ENCODE data around the gene EPM2AIP1. TPM values are rescaled to one million over a fixed set of nuclear protein-coding genes. Genes with fewer than 3 reads are reported as not detected.

Gene EPM2AIP1
- total and polyA plus RNA-seq, 2 experiments from 2014 or later = 7.5 to 20.2 TPM

DNA sequence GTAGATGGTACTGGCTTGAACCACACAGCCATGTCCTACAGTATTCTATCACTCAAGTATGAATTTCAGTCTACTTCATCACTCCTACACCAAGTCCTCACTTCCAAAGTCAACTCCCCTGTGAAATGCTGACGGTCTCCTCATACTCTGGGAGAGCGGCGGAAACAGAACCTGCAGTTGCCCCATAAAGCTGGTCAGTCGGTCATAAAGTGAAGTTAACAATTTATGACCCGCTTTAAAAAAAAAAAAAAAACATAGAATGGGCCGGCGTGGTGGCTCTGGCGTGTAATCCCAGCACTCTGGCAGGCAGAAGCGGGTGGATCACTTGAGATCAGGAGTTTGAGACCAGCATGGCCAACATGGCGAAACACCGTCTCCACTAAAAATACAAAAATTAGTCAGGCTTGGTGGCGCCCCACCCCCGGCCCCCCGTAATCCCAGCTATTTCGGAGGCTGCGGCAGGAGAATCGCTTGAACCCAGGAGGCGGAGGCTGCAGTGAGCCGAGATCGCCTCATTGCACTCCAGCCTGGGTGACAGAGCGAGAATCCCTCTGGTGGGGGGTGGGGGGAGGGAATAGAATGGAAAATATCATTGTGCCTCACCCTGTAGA is 50.2 kb downstream of the EPM2AIP1 start:
- TF ChIP-seq EZH2 (IDR thresholded peaks at IDR 0.05; ENCODE audit: insufficient read depth, poor library complexity, severe bottlenecking) = no peak
- Histone ChIP-seq H4K20me1 (ENCODE audit: insufficient read depth) (no peaks in the 10 kb centered on the region), H3K27ac (no peak overlapping the region), H3K36me3 (ENCODE audit: low read depth) (no peaks in the 10 kb centered on the region), H3K4me3 (no peak overlapping the region), H3K4me2 (ENCODE audit: unreplicated experiment) (no peak overlapping the region), H3K9me2 (ENCODE audit: insufficient read depth) (no peaks in the 10 kb centered on the region), H2AFZ (no peak overlapping the region), H3K9me3 (ENCODE audit: low read depth) (no peaks in the 10 kb centered on the region), H3K27me3 (replicated peaks; ENCODE audit: insufficient read depth) (no peaks in the 10 kb centered on the region), H3K79me2 (ENCODE audit: insufficient read depth) (no peaks in the 10 kb centered on the region), H3K9ac (no peak overlapping the region), H3K4me1 (ENCODE audit: insufficient read depth) (peaks cover 9% of the 10 kb centered on the region; the same call in 1 of the 2 replicates), H3F3A (ENCODE audit: insufficient read depth) (no peaks in the 10 kb centered on the region)
- in situ Hi-C loops (cut with MboI) = no loop called here
- DNase-seq = no peak
- 95 to 98% methylated on average over 18 to 21 of the region's 21 CpGs for WGBS, 2 experiments (ENCODE audit: low coverage in 1 of 2, low lambda C conversion rate in 2 of 2, missing lambda C conversion rate in 2 of 2)

DNA sequence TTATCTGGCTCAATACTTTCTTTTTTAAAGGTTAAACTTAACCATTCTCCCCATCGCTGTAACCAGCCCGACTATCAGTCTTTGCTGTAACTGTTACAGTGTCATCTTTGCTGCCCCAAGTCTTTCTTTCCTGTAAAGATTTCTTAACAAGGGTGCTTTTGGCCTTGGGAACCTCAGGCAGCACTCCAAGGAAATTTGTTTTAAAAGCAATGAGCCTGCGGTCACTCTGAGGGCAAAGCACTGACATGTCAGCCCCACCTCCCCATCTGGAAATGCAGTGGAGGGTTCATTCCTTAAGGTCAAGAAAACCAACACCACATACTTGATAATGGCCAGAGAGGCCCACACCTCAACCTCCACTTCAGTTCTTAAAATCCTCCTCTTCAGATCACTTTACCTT is 51.3 kb downstream of the EPM2AIP1 start:
- no peak overlapping the region for H3K4me3 ChIP-seq
- H3K36me3 ChIP-seq (ENCODE audit: low read depth) = no peaks in the 10 kb centered on the region
- TF ChIP-seq EZH2phosphoT487 (IDR thresholded peaks at IDR 0.05; ENCODE audit: insufficient read depth, low read depth) (no peak), EZH2 (IDR thresholded peaks at IDR 0.05; ENCODE audit: insufficient read depth, poor library complexity, severe bottlenecking) (no peak)
- H4K20me1 ChIP-seq (ENCODE audit: insufficient read depth) = no peaks in the 10 kb centered on the region
- DNase-seq = no peak
- no peak overlapping the region for H3K27ac ChIP-seq
- peaks cover 9% of the 10 kb centered on the region; the same call in 1 of the 2 replicates for H3K4me1 ChIP-seq (ENCODE audit: insufficient read depth)
- H3K9me2 ChIP-seq (ENCODE audit: insufficient read depth) = no peaks in the 10 kb centered on the region
- no peak overlapping the region for H2AFZ ChIP-seq
- H3F3A ChIP-seq (ENCODE audit: insufficient read depth) = no peaks in the 10 kb centered on the region
- no peaks in the 10 kb centered on the region for H3K27me3 ChIP-seq (replicated peaks; ENCODE audit: insufficient read depth)
- H3K9ac ChIP-seq = no peak overlapping the region
- WGBS, 2 experiments (ENCODE audit: low coverage in 1 of 2, low lambda C conversion rate in 2 of 2, missing lambda C conversion rate in 2 of 2) = 21 to 35% methylated on average over 3 of the region's 3 CpGs
- H3K79me2 ChIP-seq (ENCODE audit: insufficient read depth) = no peaks in the 10 kb centered on the region
- in situ Hi-C loops (cut with MboI) = no loop called here
- no peak overlapping the region for H3K4me2 ChIP-seq (ENCODE audit: unreplicated experiment)
- no peaks in the 10 kb centered on the region for H3K9me3 ChIP-seq (ENCODE audit: low read depth)

DNA sequence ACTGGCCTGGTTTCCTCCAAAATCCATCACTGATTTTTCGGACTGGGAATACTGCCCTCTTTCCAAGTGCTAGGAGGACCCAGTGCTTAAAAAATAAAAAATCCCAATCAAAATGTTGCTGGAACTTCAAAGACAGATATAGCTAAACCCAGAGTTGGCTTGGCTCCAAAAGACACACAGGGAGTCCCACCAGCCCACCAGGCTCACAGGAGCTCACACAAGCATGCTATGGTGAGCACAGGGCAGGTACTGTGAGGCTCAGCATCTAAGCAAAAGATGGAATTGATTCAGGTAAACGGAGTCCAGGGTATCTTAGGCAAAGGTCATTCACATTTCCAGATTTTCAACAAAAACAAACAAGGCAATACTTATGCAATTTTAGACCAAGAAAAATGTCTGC is 51.8 kb downstream of the EPM2AIP1 start:
- no peaks in the 10 kb centered on the region for H3K9me2 ChIP-seq (ENCODE audit: insufficient read depth)
- H3K27me3 ChIP-seq (replicated peaks; ENCODE audit: insufficient read depth) = no peaks in the 10 kb centered on the region
- H2AFZ ChIP-seq = no peak overlapping the region
- no peak for DNase-seq
- H3K27ac ChIP-seq = no peak overlapping the region
- H3K9me3 ChIP-seq (ENCODE audit: low read depth) = no peaks in the 10 kb centered on the region
- no peak overlapping the region for H3K9ac ChIP-seq
- H3K4me2 ChIP-seq (ENCODE audit: unreplicated experiment) = no peak overlapping the region
- WGBS, 2 experiments (ENCODE audit: low coverage in 1 of 2, low lambda C conversion rate in 2 of 2, missing lambda C conversion rate in 2 of 2) = 94 to 100% methylated on average over 2 of the region's 2 CpGs
- H3F3A ChIP-seq (ENCODE audit: insufficient read depth) = no peaks in the 10 kb centered on the region
- H4K20me1 ChIP-seq (ENCODE audit: insufficient read depth) = no peaks in the 10 kb centered on the region
- in situ Hi-C loops (cut with MboI) = no loop called here
- TF ChIP-seq EZH2 (IDR thresholded peaks at IDR 0.05; ENCODE audit: insufficient read depth, poor library complexity, severe bottlenecking) = no peak
- no peak for TF ChIP-seq EZH2phosphoT487 (IDR thresholded peaks at IDR 0.05; ENCODE audit: insufficient read depth, low read depth)
- H3K79me2 ChIP-seq (ENCODE audit: insufficient read depth) = no peaks in the 10 kb centered on the region
- peaks cover 9% of the 10 kb centered on the region; the same call in 1 of the 2 replicates for H3K4me1 ChIP-seq (ENCODE audit: insufficient read depth)
- no peak overlapping the region for H3K4me3 ChIP-seq
- no peaks in the 10 kb centered on the region for H3K36me3 ChIP-seq (ENCODE audit: low read depth)

DNA sequence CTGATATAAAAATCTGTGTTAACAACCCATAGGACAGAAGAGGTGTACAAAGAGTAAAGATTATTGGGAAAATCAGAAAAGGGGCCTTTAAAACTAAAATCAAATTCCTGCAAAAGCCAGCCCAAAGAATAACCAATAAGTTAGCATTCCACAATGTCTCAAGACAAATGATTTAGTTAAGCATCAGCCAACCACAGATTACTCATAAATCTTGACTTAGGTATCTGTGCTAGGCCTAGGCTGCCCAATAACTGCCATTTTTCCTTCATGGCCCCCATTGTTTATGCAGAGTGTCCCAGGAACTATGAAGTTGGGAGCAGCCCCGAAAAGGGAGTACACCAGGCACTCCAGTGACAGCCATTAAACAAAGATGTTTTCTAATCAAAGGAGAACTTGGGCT is 55.4 kb downstream of the EPM2AIP1 start:
- Histone ChIP-seq H3K36me3 (ENCODE audit: low read depth) (no peaks in the 10 kb centered on the region), H3K9ac (no peak overlapping the region), H3K79me2 (ENCODE audit: insufficient read depth) (no peaks in the 10 kb centered on the region), H3K4me3 (no peak overlapping the region), H2AFZ (no peak overlapping the region), H3K27ac (no peak overlapping the region), H3F3A (ENCODE audit: insufficient read depth) (no peaks in the 10 kb centered on the region), H3K27me3 (replicated peaks; ENCODE audit: insufficient read depth) (no peaks in the 10 kb centered on the region), H3K9me3 (ENCODE audit: low read depth) (no peaks in the 10 kb centered on the region), H3K4me1 (ENCODE audit: insufficient read depth) (peaks cover 6% of the 10 kb centered on the region), H3K9me2 (ENCODE audit: insufficient read depth) (no peaks in the 10 kb centered on the region), H4K20me1 (ENCODE audit: insufficient read depth) (no peaks in the 10 kb centered on the region), H3K4me2 (ENCODE audit: unreplicated experiment) (no peak overlapping the region)
- in situ Hi-C loops (cut with MboI) = no loop called here
- no peak for TF ChIP-seq EZH2phosphoT487 (IDR thresholded peaks at IDR 0.05; ENCODE audit: insufficient read depth, low read depth)
- TF ChIP-seq EZH2 (IDR thresholded peaks at IDR 0.05; ENCODE audit: insufficient read depth, poor library complexity, severe bottlenecking) = no peak
- WGBS, 2 experiments (ENCODE audit: low coverage in 1 of 2, low lambda C conversion rate in 2 of 2, missing lambda C conversion rate in 2 of 2) = 96 to 100% methylated on average over 1 of the region's 1 CpG
- DNase-seq = no peak

Small RNA genes lying within 50 kb of the gene (small RNA-seq; reads per million reads assigned to genes)
- not detected for gene RNU6ATAC4P (ENCODE audit: low read depth, low replicate concordance)

Other genes starting within 250 kb of the EPM2AIP1 start
- gene DCLK3, start 228.6 kb downstream of the EPM2AIP1 start, total RNA-seq (2014; rRNA removed; shearing (Covaris generic)) = under 0.01 TPM in 1 of 2 replicates, not detected in the other
- gene DCLK3, start 228.6 kb downstream of the EPM2AIP1 start, polyA plus RNA-seq (2016; fragmentation: Nextera tagmentation; extraction: Ambion mirVana) = not detected in 2 replicates
- 6.6 and 10.3 TPM in 2 replicates for gene TRANK1, start 48.1 kb downstream of the EPM2AIP1 start, total RNA-seq (2014; rRNA removed; shearing (Covaris generic))
- 2.7 and 5.2 TPM in 2 replicates for gene TRANK1, start 48.1 kb downstream of the EPM2AIP1 start, polyA plus RNA-seq (2016; fragmentation: Nextera tagmentation; extraction: Ambion mirVana)
- 25.8 and 36.3 TPM in 2 replicates for gene MLH1, start 387 bp upstream of the EPM2AIP1 start, total RNA-seq (2014; rRNA removed; shearing (Covaris generic))
- 27.8 and 28.9 TPM in 2 replicates for gene MLH1, start 387 bp upstream of the EPM2AIP1 start, polyA plus RNA-seq (2016; fragmentation: Nextera tagmentation; extraction: Ambion mirVana)
- 77.7 and 83.8 TPM in 2 replicates for gene LRRFIP2, start 181.5 kb upstream of the EPM2AIP1 start, total RNA-seq (2014; rRNA removed; shearing (Covaris generic))
- gene LRRFIP2, start 181.5 kb upstream of the EPM2AIP1 start, polyA plus RNA-seq (2016; fragmentation: Nextera tagmentation; extraction: Ambion mirVana) = 73.1 and 77.6 TPM in 2 replicates